Measurements from ENCODE around the gene SH3BP5. TPM values are rescaled to one million over a fixed set of nuclear protein-coding genes. Genes with fewer than 3 reads are reported as not detected.

SH3BP5 gene
- total RNA-seq, 1 donor from 2014 or later, result 9.3 TPM

DNA sequence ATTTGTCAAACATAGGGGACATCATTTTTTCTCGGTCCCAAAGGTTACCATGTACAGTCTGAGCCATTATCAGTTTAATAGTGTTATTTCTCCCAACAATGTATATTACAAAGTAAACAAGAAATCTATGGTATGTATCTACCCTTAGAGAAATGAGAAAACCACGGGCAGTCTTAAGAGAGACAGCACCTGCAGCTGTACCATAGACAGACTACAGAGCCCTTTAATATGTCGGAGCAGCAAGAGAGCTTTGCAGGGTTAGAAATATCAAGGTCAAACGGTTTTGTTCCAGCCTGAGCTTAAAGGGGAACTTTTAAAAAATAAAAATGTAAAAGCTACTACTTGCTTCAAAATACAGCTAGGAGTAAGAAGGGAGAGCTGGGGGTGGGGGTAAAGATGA is 53.2 kb downstream of the SH3BP5 start:
- H3K27me3 ChIP-seq (ENCODE audit: control insufficient read depth, insufficient read depth, low read length), result no peaks in the 10 kb centered on the region
- DNase-seq (ENCODE audit: low read depth), result no peak
- H3K4me3 ChIP-seq (ENCODE audit: low read depth, low read length), result no peak overlapping the region
- no peaks in the 10 kb centered on the region for H3K36me3 ChIP-seq (ENCODE audit: control insufficient read depth, insufficient read depth, low read length)
- TF ChIP-seq, protein P1, sequence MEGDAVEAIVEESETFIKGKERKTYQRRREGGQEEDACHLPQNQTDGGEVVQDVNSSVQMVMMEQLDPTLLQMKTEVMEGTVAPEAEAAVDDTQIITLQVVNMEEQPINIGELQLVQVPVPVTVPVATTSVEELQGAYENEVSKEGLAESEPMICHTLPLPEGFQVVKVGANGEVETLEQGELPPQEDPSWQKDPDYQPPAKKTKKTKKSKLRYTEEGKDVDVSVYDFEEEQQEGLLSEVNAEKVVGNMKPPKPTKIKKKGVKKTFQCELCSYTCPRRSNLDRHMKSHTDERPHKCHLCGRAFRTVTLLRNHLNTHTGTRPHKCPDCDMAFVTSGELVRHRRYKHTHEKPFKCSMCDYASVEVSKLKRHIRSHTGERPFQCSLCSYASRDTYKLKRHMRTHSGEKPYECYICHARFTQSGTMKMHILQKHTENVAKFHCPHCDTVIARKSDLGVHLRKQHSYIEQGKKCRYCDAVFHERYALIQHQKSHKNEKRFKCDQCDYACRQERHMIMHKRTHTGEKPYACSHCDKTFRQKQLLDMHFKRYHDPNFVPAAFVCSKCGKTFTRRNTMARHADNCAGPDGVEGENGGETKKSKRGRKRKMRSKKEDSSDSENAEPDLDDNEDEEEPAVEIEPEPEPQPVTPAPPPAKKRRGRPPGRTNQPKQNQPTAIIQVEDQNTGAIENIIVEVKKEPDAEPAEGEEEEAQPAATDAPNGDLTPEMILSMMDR (IDR thresholded peaks at IDR 0.05; ENCODE audit: insufficient read depth, low read length, poor library complexity, severe bottlenecking), result no peak

DNA sequence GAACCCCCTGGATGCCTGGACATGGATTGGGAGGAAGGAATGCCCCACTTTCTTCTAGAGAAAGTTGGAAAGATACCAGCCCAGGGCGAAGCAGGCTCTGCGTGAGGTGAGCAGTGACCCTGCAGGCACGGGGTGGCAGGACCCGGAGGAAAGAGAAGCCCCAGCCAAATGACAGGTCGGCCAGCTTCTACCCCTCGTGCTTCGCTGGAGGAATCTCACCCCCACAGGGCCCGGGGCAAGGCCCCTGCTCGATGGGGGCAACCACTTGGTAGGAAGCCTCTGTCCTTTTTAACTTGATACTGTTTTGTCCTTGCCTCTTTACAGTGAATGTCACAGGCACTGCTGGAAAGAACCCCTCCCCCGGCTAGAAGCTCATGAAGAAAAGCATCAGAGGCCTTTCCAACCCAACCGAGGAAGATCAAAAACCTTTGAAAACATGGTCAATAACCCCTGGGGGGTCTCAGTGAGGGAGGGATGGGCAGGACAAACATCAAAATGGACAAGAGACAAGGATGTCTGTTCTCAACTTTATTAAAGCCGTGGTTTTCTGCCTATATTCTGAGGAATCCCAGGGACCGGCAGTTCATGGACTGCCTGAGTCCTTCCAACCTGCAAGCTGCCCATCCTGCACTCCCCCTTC is 54.4 kb downstream of the SH3BP5 start:
- DNase-seq (ENCODE audit: low read depth), result no peak
- Histone ChIP-seq H3K4me3 (ENCODE audit: low read depth, low read length) (no peak overlapping the region), H3K27me3 (ENCODE audit: control insufficient read depth, insufficient read depth, low read length) (no peaks in the 10 kb centered on the region), H3K36me3 (ENCODE audit: control insufficient read depth, insufficient read depth, low read length) (no peaks in the 10 kb centered on the region)
- TF ChIP-seq, protein P1 (IDR thresholded peaks at IDR 0.05; ENCODE audit: insufficient read depth, low read length, poor library complexity, severe bottlenecking), result no peak

- no peak for DNase-seq (ENCODE audit: low read depth)
- no peak overlapping the region for H3K4me3 ChIP-seq (ENCODE audit: low read depth, low read length)
- TF ChIP-seq, protein P1 (IDR thresholded peaks at IDR 0.05; ENCODE audit: insufficient read depth, low read length, poor library complexity, severe bottlenecking), result no peak
- no peaks in the 10 kb centered on the region for H3K36me3 ChIP-seq (ENCODE audit: control insufficient read depth, insufficient read depth, low read length)
- no peaks in the 10 kb centered on the region for H3K27me3 ChIP-seq (ENCODE audit: control insufficient read depth, insufficient read depth, low read length)
Measured at GRCh38 chr3:15276028-15276724, 56.2 kb downstream of the SH3BP5 start.

DNA sequence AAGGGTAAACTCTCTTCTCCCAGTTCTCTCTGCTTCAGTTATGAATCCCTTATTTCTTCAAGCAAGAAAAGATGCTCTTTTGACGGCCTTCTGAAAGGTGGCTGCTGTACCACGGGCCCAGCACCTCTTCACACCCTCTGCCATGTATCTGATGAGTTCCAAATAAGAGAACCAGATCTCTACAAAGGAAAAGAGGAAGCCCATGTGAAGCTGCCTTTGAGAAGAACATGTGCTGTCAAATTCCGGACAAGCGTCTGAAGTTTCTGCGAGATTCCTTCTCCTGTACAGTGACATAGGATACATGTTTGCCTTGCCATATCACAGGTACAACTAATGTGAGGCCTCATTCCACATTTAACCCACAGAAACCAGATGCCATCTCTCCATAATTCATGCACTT is 59.2 kb downstream of the SH3BP5 start:
- Histone ChIP-seq H3K27me3 (ENCODE audit: control insufficient read depth, insufficient read depth, low read length) (no peaks in the 10 kb centered on the region), H3K36me3 (ENCODE audit: control insufficient read depth, insufficient read depth, low read length) (no peaks in the 10 kb centered on the region), H3K4me3 (ENCODE audit: low read depth, low read length) (no peak overlapping the region)
- DNase-seq (ENCODE audit: low read depth), result no peak
- TF ChIP-seq, protein P1 (IDR thresholded peaks at IDR 0.05; ENCODE audit: insufficient read depth, low read length, poor library complexity, severe bottlenecking), result no peak

DNA sequence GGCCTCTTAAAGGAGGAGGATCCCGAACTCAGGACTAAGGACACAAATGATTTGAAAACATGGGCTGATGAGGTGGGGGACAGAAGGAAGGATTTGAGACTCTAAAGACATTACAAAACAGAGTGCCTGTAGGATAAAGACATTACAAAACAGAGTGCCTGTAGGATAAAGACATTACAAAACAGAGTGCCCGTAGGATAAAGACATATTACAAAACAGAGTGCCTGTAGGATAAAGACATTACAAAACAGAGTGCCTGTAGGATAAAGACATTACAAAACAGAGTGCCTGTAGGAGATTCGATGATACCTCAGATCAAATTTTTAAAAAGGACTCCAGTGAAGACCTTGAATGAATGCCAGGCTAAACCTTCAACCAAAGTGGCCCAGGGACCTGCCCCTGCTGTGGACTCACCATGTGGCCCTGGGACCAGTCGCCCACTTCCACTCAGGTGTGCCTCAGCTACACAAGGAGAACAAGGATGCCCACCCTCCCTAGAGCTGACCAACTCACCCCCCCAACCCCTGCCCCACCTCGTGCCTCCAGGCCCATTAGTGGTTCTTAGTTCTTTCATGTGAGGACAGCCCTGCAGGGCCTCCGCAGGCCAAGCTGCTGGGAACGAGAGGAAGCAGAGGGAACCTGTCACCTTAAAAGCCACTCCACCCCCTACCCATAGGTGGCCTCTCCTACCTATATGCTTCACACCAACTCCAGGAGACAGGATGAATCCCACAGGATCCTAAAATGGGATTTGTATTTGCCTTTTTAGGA is 59.8 kb downstream of the SH3BP5 start:
- Histone ChIP-seq H3K36me3 (ENCODE audit: control insufficient read depth, insufficient read depth, low read length) (no peaks in the 10 kb centered on the region), H3K27me3 (ENCODE audit: control insufficient read depth, insufficient read depth, low read length) (no peaks in the 10 kb centered on the region), H3K4me3 (ENCODE audit: low read depth, low read length) (no peak overlapping the region)
- DNase-seq (ENCODE audit: low read depth), result no peak
- TF ChIP-seq, protein P1 (IDR thresholded peaks at IDR 0.05; ENCODE audit: insufficient read depth, low read length, poor library complexity, severe bottlenecking), result no peak
